Measurements from ENCODE around the gene CYS1. TPM values are rescaled to one million over a fixed set of nuclear protein-coding genes. Genes with fewer than 3 reads are reported as not detected.
A peak's percentile ranks its signal among the peaks of the same experiment; 100 is the strongest.
"Not testable (repeated sequence)": the region's sequence is repeated elsewhere in the genome, so short reads cannot be mapped to it uniquely, and the experiment has no call there.

CYS1 gene
- total RNA-seq, 1 donor from 2014 or later = 3.8 TPM

GRCh38 chr2:10038716-10039115 lies 41.5 kb downstream of the CYS1 start:
- no peak for DNase-seq (ENCODE audit: low spot score)
- intact Hi-C loops (cut with DNase I) = no loop called here

GRCh38 chr2:10038123-10038522 lies 42.1 kb downstream of the CYS1 start:
- no peak for DNase-seq (ENCODE audit: low spot score)
- intact Hi-C loops (cut with DNase I) = no loop called here

- peak; percentile 85 for DNase-seq (ENCODE audit: low spot score)
- intact Hi-C loops (cut with DNase I) = no loop called here
These were observed 43.9 kb downstream of the CYS1 start for GRCh38 chr2:10036095-10036884.

GRCh38 chr2:10035633-10036032 lies 44.6 kb downstream of the CYS1 start:
- no peak for DNase-seq (ENCODE audit: low spot score)

DNA sequence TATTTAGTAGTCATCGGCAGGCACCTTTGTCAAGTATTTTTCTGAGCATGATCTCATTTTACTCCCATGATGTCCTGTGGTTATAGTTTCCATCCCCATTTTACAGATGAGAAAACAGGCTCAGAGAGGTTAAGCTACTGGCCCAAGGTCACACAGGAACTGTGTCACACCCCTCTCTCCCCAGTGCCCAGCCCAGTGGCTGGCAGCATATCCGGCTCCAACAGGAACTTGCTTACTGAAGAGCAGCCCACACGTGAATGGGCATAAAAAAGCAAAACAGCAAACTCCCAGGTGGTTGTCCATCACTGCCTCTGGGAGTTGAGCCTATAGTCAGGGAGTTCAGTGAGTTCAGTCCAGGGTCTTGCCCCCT lies 45.2 kb downstream of the CYS1 start:
- intact Hi-C loops (cut with DNase I) = no loop called here
- DNase-seq (ENCODE audit: low spot score) = no peak

More at GRCh38 chr2:10035633-10036032, 44.6 kb downstream of the CYS1 start:
- intact Hi-C loops (cut with DNase I) = no loop called here

- no peak for DNase-seq (ENCODE audit: low spot score)
- intact Hi-C loops (cut with DNase I) = no loop called here
These were observed 45.7 kb downstream of the CYS1 start for GRCh38 chr2:10034333-10035052.

GRCh38 chr2:10033251-10034006 lies 46.8 kb downstream of the CYS1 start:
- no peak for DNase-seq (ENCODE audit: low spot score)
- intact Hi-C loops (cut with DNase I) = no loop called here

- intact Hi-C loops (cut with DNase I) = no loop called here
- DNase-seq (ENCODE audit: low spot score) = no peak
These were observed 47.5 kb downstream of the CYS1 start for GRCh38 chr2:10032746-10033105.

DNA sequence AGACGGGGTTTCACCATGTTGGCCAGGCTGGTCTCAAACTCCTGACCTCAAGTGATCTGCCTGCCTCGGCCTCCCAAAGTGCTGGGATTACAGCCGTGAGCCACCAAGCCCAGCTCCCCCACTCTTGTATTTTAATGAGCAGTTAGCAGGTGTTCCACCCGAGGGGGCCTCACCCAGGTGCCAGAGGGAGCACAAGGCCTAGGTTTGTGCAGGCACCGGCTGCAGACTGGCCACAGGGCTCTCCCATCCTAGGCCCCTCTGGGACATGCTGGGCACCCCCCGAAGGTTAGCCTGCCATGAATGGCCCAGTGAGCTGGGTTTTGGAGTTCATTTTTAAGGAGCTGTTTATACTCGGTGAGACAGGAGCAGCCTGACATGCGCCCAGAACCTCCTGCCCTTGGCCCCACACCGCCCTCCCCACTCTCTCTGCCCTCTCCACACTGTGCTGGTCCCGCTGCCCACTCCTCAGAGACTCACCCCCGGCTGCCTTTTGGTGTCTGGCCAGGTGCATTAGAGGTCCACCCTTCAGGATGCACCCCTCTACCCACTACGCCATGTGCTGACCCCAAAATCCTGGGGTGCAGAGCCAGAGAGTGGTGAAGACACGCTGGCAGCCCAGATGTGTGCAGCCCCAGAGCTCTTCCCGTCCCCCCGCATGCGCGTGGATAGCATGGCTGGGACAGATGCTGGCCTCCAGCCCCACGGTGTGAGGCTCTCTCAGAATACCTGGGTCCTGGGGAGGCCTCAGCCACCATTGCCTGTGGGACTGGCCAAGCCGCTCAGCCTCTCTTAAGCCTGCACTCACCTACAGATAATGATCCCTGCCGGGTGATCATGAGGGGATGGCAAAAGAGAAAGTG lies 48.1 kb downstream of the CYS1 start:
- DNase-seq (ENCODE audit: low spot score) = no peak
- intact Hi-C loops (cut with DNase I) = no loop called here

DNA sequence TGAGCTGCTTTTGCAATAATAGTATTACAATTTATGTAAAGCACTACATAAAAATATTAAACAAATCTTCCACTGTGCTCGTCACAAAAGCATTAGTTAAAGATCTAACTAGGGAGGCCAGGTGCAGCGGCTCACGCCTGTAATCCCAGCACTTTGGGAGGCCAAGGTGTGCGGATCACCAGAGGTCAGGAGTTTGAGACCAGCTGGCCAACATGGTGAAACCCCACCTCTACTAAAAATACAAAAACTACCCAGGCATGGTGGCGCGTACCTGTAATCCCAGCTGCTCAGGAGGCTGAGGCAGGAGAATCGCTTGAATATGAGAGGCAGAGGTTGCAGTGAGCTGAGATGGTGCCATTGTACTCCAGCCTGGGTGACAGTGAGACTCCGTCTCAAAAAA lies 49.4 kb downstream of the CYS1 start:
- intact Hi-C loops (cut with DNase I); DNase-seq (ENCODE audit: low spot score): not testable (repeated sequence)

- intact Hi-C loops (cut with DNase I) = no loop called here
- DNase-seq (ENCODE audit: low spot score) = no peak
These were observed 49.9 kb downstream of the CYS1 start for GRCh38 chr2:10030311-10030736.

DNA sequence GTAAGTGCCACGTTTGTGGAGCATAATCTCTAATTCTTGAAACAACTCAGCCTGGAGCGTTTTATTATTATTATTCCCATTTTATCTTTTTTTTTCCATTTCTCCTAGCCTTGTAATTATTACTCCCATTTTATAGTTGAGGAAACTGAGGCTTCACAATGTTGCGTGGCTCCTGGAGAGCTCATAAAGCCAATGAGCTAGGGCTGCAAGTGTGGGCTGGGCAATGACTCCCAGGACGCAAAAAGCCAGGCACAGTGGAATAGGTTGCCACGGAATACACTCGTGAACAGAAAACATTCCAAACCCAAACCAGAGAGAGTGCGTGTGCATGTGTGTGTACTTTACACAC lies 50.4 kb downstream of the CYS1 start:
- intact Hi-C loops (cut with DNase I) = no loop called here
- no peak for DNase-seq (ENCODE audit: low spot score)

DNA sequence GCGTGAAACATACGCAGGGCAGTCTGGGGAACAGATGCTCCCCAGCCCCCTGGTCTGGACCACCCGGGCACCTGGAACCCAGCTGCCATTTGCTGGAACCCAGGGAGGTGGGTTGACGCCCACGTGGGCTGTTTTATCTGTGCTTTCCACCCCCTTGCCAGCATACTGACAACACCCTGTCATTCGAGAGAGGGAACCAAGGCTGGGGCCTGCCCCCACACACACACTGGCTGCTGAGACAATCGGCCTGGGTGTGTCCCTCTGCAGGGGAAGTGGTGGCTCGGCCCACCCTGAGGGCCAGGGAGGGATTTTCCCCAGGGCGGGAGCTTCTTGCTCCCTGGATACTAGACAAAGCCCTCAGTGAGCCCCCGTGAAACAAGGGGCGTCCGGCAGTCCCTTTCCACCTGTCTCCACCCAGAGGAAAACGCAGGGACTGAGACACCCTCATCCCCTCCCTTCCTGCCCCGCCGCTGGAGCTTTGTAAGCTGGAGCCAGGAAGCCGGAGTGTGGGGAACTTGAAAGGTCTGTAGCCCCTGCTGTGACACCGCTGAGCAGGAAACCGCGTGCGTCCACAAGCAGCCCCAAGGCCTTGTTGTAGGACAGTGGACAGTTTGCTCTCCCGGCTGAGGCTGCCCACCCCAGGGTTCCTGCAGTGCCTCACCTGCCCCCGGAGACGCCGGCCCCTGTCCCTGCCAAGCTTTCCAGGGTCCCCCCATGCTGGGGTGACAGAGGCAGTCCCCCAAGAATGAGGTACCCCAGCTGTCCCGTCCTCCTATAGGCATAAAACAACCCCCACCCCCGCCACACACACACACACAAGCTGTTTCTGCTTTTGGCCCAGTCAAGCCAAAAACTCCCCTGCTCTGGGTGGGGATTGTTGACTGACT lies 51.0 kb downstream of the CYS1 start:
- DNase-seq (ENCODE audit: low spot score) = peak; percentile 90
- intact Hi-C loops (cut with DNase I) = no loop called here

- DNase-seq (ENCODE audit: low spot score) = no peak
- intact Hi-C loops (cut with DNase I) = no loop called here
These were observed 51.7 kb downstream of the CYS1 start for GRCh38 chr2:10028407-10028987.

DNA sequence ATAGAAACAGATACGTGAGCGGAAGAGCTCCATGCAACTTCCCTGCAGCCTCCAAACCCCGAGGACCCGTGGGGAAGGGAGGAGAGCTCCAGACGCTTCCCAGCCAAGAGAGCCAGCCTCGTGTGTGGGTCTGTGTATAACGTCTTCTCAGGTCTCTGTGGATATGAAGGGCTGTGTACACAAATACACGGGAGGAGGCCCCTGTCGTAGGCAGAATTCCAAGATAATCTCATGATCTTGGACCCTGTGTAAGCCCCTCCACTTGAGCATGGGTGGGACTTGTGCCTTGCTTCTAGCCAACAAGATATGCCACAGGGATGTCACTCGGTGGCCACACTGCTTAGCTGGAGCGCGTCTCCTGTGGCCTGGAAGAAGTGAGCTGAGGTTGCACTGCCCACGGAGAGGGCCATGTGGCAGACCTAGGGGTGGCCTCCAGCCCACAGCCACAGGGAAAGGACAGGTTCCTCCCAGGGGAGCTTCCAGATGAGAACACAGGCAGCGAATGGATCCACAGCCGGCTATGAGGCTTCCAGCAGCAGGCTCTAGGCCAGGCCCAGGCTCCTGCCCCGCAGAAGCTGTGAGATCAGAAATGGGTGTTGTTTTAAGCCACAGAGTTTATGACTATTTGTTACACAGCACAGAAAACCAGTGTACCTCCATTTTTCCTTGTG lies 52.4 kb downstream of the CYS1 start:
- no peak for DNase-seq (ENCODE audit: low spot score)
- intact Hi-C loops (cut with DNase I) = no loop called here

DNA sequence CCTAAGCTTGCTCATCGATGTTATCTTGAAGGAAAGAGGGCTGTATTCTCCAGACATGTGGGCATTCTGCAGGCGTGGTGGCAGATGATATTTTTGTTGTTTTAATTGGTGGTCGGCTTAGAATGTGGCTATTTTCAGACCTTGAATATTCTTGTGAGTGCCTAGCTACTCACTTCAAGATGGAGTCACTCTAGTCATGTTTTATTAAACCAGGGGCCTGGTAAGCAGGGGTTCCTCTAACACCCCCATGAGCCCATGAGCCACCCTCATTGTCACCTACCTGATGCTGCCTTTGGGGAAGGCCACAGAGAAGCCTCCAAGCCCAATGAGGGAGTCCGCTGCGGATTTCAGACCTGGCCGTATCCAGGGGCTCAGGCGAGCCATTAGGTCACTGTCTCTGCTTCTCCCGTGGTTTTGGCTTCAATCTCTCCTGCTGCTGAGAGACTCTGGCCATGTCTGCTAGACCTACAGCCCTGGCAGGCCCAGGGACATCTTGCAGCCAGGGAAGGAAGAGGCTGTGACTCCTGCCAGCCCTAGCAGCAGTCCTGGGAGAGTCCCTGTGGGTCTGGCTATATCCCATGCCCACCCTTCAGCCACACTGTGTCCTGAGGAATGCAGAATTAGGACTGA lies 53.2 kb downstream of the CYS1 start:
- DNase-seq (ENCODE audit: low spot score) = no peak
- intact Hi-C loops (cut with DNase I) = no loop called here

GRCh38 chr2:10022966-10023662 lies 57.1 kb downstream of the CYS1 start:
- intact Hi-C loops (cut with DNase I) = no loop called here
- no peak for DNase-seq (ENCODE audit: low spot score)
